SIG-M5 treated with dmso at 0.1 percent for 504 hours (cell line): ENCODE measurements around the gene SAPCD1.
"Not testable (repeated sequence)": the region's sequence is repeated elsewhere in the genome, so short reads cannot be mapped to it uniquely, and the experiment has no call there.

ENCODE experiments used
- DNase-seq: peaks from one replicate; lab custom pipeline; 2025; ENCODE audit not compliant: unreplicated experiment; lab: John Stamatoyannopoulos, UW

The SAPCD1 gene

DNA sequence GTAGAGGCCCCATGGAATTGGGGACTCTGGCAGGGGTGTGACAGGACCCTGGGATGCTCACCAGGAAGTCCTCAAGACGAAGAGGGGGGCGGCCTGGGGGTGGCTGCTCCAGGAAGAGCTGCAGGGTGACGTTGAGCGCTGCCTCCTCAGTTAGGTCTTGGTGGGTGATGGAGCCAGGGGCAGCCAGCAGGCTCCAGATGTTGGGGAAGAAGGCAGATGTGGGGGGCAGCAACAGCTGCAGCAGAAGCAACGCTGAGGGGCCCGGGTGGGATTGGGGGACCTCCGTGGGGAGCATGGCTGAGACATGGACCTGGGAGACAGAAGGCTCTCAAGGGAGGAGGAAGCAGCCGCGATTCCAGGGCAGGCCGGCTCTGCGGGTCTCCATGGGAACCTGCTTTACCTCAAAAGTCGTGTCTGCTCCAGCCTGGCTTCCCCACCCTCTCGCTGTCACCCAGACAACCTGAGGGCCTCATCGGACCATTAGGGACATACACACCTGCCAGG is 14.1 kb downstream of the SAPCD1 start:
- no peak for DNase-seq

DNA sequence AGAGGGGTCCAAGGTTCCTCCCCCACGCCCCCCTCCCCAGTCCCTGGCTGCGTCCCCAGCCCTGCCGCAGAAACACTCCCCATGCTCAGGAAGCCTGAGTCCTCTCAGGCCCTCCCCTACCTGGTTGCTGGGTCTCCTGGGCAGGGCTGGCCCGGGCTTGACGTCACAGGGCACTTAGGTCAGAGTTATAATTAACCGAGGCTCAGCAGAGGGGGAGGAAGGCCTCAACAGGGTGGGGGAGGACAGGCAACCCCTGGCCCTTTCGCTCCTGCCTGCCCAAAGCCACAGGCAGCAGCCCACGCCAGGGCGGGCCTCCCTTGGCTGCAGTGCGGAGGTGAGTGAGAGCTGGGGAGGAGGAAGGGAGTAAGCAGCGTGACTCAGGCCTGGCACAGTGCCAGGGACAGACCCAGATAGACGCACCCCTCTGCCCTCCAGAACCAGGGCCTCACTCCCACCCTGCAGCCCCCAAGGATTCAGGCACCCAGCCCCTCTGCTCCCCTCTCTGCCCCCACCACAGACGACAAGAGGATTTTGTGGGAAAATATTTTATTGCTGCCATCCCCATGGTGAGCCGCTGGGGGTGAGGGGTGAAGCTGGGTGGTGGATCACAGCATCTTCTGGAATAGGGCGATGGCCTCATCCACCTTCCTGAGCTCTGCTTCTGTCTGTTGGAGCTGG is 14.7 kb downstream of the SAPCD1 start, which contains the start of gene VWA7:
VWA7 (minus strand) TSS at position 340 of the 678 bp plus-strand sequence. CDS start 549 bp downstream, outside the sequence.
- peak; percentile 49 for DNase-seq

DNA sequence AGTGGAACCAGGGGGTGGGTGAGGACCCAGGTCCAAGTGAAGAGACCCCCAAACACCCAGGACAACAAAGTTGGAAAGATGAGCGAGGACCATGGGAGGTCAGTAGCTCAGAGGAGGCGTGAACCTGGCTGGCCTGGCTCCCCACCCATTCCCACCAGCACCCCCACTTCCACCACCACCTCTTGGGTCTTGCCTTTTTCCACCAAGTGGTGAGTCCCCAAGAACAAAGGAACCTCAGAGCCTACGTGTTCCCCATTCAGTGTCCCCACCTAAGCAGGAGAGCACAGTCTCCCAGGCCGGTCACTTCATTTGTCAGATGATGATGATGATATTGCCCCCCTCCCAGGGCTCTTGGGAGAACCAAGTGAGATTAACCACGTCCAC is 15.2 kb downstream of the SAPCD1 start:
- no peak for DNase-seq

DNA sequence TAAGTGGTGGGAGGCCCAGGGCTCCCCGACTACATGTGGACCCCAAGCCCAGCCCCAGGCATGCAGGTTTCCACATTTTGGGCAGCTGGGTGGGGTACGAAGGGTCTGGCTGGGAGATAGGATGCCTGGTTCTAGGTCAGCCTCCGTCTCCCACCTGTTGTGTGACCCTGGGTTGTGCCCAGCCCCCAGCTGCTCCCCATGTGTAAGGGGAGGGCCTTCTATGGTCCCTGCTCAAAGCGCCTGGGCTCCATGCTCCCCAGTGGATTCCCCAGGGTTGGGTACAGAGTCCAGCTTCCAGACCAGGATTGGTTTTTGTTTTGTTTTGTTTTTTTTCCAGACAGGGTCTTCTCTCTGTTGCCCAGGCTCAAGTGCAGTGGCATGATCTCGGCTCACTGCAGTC is 15.7 kb downstream of the SAPCD1 start:
- DNase-seq, result no peak

DNA sequence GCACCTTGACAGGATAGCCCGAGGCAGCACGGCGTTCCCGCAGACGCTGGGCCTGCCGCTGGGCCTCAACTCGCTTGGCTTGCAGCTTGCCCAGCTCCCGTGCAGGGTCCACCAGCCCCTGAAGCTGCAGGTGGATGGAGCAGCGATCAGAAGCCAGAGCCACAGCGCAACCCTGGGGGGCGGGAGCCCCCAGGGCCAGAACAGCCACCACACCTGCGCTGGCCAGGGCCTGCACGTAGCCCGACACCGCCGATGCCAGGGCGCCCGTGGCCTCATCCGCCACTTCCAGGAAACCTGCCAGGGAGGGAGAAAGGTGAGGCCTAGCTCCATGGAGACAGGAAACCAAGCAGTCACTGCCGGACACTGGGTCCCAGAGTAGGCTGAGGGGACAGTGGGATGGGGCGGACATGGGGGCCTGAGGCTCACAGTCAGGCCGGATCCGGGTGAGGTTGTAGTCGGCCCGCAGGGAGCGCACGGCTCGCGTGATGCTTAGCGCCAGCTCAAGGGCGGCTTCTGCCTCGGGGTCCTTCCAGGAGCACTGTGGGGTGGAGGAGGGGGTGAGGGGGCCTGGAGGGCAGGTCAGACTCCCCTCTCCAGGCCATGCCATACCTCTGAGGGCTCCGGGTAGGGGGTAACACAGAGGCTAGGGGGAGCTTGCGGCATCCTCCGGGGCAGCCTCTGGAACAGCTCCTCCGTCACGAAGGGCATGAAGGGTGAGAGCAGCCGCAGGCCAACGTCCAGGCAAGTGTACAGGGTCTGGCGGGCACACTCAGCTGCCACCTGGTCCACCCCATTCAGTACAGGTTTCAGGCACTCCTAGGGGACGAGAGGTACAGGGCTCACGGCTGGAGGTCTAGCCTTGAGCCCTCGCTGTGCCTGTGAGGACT is 16.8 kb downstream of the SAPCD1 start:
- DNase-seq, result no peak

DNA sequence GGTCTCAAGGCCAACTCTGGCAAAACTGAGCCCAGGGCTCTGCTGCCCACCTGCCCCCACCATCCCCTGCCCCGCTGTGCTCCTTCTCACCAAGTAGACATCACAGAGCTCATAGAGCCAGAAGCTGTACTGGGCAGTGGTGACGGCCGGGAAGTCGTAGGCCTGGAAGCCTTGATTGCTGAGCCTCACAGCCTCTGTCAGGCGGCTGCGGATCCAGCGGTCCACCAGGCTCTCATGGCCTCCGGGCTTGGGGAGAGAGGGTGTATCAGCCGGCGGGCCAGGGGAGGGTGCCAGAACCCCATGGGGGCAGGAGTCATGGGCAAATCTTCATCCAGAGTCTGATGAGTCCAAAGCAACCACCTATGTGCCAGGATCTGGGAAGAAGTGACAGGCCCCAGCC is 17.5 kb downstream of the SAPCD1 start:
- DNase-seq, result no peak

DNA sequence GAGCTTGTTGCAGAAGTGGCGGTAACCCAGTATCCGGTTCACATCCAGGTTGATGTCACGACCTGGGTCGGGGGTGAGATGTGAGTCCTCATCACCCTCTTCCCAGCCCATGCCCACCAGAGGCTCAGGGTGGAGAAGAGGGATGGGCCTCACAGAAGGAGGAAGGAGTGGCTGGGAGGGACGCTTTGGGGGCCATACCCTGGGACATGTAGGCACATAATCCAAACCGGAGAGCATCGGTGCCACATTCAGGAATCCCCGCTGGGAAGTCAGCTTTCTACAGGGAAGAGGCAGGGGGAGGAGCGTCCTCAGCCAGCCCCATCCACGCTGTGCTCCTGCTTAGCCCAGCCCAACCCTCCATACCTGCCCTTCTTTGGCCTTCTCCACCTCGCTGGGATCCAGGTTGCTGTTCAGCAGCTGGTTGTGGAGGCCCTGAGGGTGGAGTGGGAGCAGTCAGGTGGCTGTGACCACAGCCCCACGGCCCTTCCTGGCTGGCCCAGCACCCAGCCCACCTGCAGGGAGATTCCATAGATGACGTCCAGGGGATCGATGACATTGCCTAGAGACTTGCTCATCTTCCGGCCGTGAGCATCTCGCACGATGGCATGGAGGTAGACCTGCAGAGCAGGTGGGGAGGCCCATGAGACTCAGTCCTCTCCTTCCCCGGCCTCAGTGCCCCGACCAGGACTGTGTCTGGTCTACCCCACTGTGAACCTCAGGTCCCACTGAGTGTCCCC is 18.2 kb downstream of the SAPCD1 start:
- no peak for DNase-seq

DNA sequence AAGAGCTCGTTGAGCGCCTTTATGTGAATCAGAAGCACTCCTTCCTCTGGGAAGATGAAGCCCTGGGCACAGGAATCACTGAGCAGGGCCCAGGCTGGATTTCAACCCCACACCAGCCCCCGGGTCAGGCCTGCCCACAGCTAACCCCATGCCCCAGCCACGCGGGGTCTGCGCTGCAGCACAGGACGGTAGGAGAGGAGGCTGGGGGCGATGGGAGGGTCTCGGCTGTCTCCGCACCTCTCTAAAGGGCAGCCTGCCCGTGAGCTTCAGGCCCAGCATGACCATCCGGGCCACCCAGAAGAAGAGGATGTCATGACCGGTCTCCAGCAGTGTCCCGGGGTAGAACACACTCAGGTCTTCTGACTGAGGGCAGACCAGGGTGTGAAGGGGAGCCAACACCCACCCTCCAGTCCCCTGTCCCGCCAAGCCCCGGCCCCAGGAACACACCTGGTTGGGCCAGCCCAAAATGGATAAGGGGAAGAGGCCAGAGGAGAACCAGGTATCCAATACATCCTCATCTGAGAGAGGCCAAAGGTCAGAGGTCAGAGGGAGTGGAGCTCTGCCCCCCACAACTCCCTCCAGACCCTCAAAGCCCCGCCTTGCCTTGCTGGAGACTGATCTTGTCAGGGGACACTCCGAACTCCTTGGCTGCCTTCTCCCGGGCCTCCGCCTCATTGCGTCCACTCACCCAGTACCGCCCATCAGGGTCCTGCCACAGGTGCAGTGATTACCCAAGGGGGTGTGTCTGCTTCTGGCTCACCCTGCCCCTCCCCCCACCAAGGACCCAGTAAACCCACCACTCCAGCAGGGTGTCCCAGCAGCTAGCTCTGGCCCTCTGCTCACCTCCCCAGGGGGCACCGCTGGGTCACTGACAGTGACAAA is 19.0 kb downstream of the SAPCD1 start:
- DNase-seq, result no peak

DNA sequence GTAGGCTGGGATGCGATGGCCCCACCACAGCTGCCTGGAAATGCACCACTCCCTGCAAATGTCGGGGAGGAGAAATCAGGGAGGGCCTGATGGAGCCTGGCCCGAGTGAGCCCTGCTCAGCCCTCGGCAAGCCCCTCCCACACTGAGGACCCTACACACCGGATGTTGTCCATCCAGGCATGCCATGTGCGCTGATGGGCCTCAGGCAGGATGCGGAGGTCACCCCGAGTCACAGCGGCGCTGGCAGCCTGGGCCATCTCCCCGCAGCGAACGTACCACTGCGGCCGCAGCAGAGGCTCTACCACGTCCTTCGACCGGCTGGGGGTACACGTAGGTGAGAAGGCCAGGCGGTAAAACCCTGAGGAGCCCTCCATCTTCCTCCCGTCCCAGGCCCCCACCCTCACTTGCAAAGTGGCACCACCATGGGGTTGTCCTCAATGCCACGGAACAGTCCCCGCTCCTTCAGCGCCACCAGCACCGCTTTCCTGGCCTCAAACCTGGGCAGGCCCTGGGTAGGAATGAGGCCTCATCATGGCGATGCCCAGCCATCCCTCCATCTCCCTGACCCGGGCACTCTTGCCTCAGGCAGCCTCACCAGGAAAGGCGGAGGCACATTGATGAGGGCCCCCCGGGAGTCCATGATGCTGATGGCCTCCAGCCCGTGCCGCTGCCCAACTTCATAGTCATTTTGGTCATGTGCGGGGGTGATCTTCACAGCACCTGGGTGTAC is 19.8 kb downstream of the SAPCD1 start:
- DNase-seq, result no peak

DNA sequence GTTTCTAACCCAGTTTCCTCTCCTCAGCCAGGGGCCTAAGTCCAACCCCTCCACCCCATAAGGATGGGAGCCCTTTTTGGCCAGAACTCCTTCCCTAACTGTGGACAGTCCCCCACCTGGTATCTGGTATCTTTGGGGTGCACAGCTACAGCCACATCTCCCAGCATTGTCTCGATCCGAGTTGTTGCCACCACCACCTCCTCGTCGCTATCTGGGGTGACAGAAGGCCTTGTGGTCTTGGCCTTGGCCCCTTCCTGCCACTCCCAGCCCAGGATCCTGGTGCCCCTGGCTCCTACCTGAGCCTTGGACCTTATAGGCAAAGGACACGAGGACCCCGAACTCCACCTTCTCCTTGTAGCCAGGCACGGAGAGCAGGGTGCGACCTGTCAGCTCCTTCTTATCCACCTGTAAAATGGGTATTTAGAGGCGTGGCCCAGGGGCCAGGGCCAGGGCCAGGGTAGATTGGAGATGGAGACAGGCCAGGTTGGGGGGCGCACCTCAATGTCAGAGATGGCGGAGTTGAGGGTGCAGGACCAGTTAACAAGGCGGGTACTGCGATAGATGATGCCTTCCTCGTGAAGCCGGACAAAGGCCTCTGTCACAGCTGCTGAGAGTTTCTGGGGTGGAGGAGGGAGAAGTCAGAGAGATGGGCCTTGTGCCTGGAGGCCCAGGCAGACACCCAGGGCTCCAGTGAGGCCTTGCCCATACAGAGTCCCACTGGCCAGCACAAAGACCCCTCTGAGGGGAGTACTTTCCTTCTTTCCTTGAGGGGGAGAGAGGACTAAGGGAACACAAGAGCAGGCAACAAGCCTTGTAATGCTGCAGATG is 21.9 kb downstream of the SAPCD1 start:
- no peak for DNase-seq

DNA sequence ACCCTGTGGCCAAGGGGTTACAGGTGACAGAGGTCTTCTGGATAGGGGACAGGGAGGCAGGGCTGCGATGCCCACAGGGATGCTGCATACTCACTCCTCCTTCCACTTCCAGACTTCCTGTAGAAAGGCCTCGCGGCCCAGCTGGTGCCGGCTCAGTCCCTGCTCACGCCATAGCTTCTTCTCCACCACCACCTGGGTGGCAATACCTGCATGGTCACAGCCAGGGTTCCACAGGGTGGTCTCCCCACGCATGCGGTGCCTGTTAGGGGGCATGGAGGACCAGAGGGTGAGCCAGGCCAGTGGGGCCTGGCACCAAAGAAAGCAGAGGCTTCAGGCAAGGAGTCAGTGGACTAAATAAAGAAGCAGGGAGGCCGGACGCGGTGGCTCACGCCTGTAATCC is 23.0 kb downstream of the SAPCD1 start:
- DNase-seq, result no peak

DNA sequence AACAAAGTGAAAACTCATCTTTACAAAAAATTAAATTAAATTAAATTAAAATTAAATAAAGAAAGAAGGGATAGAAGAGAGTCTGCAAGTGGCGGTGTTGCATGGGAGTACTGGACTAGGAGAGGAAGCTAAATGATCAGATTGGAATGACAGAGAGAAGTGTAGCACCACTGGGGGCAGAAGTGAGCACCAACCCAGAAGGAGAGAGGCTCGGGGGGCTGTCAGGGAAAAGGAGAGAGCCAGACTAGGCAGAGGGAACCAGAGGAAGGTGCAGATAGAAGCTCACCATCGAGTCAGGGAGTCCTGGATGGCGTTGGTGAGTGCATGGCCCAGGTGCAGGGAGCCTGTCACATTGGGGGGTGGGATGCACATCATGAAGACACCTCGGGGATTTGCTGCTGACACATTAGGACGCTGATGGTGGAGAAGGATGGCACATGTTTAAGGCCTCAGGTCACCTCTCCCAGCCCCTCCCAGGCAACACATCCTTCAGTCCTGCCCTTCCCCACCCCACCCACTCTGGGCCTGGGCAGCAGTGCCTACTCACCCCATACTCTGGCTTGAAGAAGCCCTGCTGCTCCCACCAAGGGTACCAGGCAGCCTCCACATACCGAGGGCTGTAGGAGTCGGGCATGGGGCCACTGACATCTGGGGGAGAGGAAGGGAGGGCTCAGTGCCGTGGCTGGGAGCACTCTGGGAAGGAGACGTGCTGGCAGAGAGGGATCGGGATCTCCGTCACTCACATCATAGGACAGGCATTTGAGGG is 29.1 kb downstream of the SAPCD1 start:
- DNase-seq, result peak; percentile 73

DNA sequence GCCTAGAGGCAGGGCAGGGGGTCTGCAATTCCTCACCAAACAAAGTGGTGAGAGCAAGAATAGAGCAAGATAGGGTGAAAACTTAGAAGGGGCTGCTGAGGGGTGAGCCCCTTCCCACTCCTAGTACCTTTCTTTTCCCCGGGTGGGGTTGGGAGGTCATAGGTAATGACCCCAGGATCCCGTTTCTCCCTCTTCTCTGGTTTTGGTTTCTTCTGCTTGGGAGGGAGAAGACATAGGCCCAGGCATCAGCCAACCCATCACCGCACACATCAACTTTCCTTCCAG is 29.6 kb downstream of the SAPCD1 start:
- no peak for DNase-seq

DNA sequence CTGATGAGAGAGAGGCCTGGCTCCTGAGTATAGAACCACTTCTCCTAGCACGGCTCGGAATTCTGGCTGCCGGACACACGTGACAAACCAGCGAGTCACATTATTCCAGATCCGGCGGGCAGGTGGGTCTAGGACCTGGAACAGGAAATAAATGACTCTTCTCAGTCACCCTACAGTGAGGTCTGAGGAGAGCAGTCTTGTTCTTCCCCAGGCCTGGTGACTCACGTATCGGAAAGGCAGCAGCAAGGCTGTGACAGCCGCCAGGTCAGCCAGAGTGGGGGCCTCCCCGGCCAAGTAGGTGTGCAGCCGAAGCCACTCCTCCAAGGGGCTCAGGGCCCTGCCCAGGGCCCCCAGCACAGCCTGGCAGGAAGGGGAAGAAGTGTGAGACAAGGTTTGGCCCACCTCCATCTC is 30.3 kb downstream of the SAPCD1 start:
- DNase-seq, result no peak

DNA sequence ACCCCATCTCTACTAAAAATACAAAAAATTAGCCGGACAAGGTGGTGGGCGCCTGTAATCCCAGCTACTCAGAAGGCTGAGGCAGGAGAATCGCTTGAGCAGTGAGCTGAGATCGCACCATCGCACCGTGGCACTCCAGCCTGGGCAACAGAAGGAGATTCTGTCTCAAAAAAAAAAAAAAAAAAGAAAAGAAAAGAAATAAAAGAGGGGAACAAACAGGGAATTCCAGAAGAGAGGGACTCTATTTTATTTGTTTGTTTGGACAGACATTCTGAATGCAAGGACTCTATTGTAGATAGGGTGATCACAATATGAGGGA is 31.4 kb downstream of the SAPCD1 start:
- not testable (repeated sequence) for DNase-seq

DNA sequence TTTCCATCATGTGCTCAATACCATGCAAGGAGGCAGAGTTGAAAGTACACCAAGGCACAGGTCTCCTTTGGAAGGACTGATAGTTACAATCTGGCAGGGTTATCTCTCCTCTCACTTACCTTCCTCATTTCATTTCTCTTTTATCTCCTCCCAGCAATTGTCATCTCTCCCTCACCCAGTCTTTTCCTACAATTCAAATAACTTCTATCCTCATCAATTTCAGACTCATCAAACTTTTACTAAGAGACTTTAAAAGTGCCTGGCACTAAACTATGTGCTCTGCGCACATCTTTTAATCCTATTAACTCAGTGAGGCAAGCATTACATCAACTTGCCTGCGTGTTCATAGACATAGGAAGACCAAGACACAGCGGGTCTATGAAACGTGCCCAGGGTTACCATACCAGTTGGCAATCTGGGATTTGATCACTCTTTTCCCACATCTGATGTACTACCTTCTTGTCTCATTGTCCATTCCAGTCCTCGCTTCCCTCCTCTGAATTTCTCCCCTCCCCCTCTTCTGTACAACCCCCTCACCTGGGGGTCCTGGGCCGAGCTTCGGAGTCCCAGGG is 31.9 kb downstream of the SAPCD1 start:
- peak; percentile 52 for DNase-seq

DNA sequence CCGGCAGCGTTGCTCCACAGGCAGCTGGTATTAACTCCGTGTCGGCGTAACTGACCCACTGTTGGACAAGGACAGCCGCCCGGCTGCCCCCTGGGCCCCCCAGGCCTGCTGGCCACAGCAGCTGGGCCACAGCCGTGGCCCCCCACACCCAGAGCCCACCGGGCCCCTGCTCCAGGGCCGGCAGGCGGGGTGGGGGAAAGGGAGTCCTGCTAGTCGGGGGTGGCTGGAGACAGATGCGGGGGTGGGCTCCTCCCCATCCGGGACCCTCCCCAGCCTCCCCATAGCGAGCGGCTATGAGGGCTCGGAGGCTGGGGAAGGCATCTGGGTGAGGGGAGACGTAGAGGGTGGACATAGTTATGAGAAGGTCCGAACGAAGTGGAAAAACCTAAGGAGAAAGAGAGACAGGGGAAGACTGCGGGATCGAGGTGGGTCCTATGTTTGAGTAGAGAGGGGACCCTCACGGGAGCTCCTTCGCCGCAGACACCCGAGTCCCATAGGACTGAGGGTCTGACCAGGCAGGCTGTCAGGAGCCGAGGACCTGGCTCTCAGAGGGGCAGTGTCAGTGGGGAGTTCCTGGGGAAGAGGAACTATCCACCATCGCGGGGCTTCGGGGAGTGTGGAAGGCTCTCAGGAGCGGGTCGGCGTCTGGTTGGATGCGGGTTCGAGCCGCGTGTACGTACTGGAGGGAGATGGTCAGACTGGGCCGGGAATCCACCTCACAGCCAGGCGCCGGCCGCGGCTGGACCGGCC is 32.6 kb downstream of the SAPCD1 start:
- DNase-seq, result peak; percentile 65
